Measurements from ENCODE around the gene UFL1.
"Not testable (repeated sequence)": the region's sequence is repeated elsewhere in the genome, so short reads cannot be mapped to it uniquely, and the experiment has no call there.

The UFL1 gene

GRCh38 chr6:96521644-96522464 is at the start of gene UFL1:
UFL1 (plus strand) TSS chr6:96521806; CDS start chr6:96521874, 68 bp downstream.
- DNase-seq: peak; percentile 92

DNA sequence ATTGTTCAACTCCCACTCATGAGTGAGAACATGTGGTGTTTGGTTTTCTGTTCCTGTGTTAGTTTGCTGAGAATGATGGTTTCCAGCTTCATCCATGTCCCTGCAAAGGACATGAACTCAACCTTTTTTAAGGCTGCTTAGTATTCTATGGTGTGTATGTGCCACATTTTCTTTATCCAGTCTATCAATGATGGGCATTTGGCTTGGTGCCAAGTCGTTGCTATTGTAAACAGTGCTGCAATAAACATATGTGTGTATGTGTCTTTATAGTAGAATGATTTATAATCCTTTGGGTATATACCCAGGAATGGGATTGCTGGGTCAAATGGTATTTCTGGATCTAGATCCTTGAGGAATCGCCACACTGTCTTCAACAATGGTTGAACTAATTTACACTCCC is 49.3 kb upstream of the UFL1 start:
- DNase-seq: not testable (repeated sequence)

- no peak for DNase-seq
Measured at GRCh38 chr6:96478695-96479094, 42.9 kb upstream of the UFL1 start.

DNA sequence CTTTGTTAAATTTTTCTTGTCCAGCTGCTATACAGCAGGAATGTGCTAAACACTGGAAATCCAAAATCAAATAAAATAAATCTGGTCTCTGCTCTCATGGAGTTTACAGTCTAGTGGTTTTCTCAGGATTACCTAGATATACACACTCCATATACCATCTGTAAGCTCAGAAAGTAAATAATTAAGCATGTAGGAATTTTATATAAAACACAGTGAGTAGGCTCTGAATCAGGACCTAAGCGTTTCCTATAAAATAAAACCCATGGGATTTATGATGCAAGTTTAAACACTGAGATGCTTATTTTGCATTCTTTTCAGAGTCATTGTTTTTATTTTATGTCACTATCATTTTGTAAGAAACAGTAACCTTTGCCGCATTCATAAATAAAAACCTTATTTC is 29.7 kb upstream of the UFL1 start:
- no peak for DNase-seq

GRCh38 chr6:96499781-96500180 is 21.8 kb upstream of the UFL1 start:
- no peak for DNase-seq

- DNase-seq: no peak
Measured at GRCh38 chr6:96502915-96503314, 18.7 kb upstream of the UFL1 start.

DNA sequence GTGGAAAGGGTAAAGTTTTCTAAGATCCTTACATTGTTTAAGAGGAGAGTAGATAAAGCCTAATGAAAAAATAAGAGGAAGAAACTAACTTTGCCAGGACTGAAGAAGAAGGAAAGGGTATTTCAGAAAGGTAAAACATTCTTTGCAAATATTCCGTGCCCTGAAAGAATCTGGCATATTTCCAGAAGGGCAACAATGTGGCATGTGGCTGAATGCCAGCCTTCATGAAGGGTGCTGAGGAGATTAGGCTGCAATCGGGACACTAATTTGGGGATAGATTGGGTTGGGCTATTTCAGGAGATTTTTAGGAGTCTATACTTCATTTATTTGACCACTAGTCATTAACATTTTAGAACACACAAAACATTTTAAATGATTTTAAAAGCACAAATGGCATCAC is 16.2 kb upstream of the UFL1 start:
- no peak for DNase-seq

DNA sequence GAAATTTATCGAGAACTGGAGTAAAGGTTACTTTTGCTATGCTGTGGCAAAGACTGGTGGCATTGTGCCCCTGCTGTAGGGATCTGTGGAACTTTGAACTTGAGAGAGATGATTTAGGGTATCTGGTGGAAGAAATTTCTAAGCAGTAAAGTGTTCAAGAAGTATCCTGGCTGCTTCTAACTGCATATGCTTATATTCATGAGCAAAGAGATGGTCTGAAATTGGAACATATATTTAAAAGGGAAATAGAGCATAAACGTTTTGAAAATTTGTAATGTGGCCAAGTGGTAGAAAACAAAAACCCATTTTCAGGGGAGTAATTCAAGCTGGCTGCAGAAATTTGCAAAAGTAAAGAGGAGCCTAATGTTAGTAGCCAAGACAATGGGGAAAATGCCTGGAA is 12.3 kb upstream of the UFL1 start:
- no peak for DNase-seq

DNA sequence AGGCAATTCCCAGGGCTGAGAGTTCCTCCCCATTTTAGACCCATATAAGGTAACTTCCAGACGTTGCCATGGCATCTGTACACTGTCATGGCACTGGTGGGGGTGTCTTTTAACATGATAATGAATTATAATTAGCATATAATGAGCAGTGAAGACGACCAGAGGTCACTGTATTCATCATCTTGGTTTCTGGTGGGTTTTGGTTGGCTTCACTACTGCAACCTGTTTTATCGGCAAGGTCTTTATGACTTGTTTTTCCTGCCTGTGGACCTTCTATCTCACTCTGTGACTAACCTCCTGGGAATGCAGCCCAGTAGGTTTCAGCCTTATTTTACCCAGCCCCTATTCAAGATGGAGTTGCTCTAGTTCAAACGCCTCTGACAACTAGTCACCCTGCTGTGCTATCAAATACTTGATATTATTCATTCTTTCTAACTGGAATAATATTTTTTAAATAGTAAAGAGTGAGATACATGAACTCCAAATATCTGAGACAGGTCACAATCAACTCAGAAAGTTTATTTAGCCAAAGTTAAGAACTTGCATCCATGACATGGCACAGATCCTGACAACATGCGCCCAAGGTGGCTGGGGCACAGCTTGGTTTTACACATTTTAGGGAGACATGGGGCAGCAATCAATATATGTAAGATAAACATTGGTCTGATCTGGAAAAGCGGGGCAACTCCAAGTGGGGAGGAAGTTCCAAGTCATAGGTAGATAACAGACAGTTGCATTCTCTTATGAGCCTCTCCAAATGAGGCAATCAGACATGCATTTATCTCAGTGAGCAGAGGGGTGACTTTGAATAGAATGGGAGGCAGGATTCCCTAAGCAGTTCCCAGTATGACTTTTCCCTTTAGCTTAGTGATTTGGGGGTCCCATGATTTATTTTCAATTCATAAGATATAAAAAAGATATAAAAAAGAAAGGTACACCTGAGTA is 1.2 kb upstream of the UFL1 start:
- no peak for DNase-seq

GRCh38 chr6:96521306-96521643 is 331 bp upstream of the UFL1 start:
- no peak for DNase-seq

DNA sequence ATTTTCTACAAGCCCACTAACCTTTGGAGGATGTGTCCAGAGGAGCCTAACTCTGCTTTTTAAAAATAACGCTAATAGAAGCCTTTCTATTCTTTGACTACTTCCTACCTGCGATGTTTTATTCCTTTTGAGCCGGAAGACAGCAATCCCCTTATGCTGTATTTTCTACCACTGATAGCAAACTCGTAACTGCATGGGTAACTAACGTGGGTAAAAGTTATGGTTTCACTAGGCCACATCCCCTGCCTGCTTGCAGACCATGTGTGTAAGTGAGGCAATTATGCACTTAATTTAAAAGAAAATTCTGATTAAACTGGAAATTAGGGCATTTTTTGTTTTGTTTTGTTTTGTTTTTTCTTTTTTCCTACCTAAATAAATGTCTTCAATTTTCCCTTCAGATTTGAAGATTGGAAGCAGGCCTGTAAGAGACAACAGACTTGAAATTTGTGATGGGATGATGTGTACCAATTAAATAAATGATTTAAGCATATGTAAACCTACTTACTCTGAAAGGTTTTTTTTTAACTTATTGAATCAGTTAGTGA is 931 bp downstream of the UFL1 start:
- DNase-seq: no peak

DNA sequence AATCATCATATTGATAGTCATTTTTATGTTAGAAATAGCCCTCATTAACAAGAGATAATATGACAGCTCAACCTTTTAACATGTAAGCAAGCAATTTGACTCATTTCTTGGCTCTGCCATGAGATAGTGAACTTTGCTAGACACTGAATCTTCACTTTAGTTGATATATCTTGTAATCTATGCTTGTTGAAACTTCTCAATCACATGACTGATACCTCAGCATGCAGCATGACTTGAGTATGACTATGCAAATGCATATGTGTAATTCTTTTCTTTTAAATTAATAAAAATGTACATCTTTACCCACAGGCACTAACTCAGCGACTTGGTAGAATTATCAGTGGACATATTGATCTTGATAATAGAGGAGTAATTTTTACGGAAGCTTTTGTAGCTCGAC is 6.6 kb downstream of the UFL1 start:
- no peak for DNase-seq

GRCh38 chr6:96532399-96532798 is 10.8 kb downstream of the UFL1 start:
- DNase-seq: peak; percentile 91

DNA sequence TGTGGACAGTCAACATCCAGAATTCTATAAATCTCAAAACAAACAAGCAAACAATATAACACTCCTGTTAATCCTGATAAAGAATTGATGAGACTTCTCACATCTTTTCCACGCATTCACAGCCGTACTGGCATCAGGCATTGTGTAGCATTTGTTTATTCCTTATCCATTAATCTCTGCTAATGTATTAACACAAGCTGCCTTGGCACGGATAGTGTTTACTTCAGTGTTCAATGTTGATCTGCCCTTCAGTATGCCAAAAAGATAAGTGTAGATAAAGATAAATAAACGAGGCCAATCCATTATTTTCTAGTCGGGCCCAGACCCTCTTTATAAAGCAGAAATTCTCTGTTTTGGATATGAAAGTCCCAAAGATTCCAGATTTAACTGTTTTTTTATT is 16.1 kb downstream of the UFL1 start:
- no peak for DNase-seq

- DNase-seq: no peak
Measured at GRCh38 chr6:96542702-96543101, 21.1 kb downstream of the UFL1 start.

DNA sequence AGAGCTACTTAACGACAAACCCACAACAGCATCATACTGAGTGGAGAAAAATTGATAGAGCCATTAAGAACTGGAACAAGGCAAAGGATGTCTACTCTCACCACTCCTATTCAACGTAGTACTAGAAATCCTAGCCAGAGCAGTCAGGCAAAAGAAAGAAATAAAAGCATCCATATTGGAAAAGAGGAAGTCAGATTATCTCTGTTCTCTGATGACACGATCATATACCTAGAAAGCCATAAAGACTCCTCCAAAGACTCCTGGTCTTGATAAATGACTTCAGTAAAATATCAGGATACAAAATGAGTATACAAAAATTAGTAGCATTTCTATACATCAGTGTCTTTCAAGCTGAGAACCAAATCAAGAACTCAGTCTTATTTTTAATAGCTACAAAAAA is 24.3 kb downstream of the UFL1 start:
- peak; percentile 11 for DNase-seq

DNA sequence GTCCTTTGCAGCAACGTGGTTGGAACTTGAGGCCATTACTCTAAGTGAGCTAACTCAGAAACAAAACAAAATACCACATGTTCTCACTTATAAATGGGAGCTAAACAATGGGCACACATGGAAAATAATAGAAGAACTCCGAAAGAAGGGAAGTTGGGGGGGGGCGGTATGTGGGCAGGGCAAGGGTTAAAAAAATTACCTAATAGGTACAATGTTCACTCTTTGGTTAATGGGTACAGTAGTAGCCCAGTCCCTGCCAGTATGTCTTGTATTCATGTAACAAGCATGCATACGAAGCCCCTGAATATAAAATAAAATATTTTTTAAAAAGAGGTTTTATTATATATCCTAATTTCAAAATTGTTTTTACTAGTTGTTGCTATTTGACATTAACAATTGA is 26.0 kb downstream of the UFL1 start:
- DNase-seq: no peak

DNA sequence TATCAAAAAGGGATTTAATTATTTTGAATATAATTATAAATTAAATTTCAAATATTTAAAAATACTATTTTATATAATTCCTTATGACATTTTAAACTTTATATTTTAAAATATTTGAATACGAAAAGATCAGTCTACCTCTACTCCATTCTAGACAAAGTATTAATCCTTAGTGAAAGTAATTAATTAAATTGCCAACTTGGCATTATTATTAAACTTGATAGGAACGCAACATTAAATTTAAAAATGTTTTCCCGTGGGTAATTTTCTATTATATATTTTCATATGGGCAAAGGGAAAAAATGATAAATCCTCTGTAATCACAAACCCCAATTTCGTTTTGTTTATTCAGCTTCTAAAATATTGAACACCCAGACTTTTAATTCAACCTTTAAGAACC is 33.0 kb downstream of the UFL1 start:
- DNase-seq: no peak

GRCh38 chr6:96559740-96560139 is 38.1 kb downstream of the UFL1 start:
- not testable (repeated sequence) for DNase-seq

DNA sequence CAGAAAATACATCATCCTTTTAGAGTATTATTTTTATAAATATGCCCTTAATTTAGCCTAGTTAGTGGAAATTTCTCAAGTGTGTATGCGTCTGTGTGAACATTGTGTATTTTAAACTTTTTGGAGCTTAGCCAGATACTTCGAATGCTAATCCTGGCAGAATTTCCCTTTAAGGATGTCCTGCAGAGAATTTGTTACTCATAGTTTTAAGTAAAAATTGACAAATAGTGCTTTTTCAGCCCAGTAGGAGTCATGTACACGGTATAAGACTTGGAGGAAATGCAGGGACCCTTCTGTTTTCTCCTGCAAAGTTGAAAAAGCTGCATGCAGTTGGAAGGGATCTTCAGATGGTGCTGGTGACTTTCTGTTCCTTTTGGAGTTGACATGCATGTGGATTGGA is 41.3 kb downstream of the UFL1 start, which contains the start of gene FHL5:
Gene FHL5 (plus strand): TSS at position 243 of the 400 bp plus-strand sequence. CDS start 40,486 bp downstream, outside the sequence.
- no peak for DNase-seq

DNA sequence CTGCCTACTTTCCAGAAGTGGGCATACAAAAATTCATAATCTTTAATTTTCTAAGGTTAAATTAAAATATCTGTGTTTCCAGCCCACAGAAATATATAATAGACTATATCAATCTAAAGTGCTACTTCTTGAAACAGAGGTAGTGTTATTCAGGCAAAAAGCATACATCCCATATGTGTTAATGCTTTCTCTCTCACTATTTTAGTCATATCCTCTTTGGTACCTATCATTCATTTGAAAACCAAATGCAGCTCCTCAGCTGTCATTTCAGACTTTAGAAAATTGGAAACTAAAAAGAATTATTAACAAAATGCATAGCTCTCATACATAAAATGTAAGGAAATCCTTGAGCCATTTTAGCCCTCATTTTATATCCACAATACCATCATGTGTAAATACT is 42.2 kb downstream of the UFL1 start:
- DNase-seq: no peak

DNA sequence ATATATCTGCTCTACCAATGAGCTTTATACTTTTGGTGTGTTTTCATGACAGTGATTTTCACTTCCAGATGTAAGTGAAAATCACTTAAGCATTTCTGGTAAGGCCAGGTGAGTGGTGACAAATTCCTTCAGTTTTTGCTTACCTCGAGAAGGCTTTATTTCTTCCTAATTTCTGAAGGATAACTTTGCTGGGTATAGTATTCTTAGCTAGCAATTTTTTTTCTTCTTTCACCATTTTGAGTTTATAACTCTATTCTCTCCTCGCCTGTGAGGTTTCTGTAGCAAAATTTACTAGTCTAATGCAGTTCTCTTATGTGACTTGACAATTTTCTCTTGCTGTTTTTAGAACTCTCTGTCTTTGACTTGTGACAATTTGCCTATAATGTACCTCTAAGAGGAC is 48.4 kb downstream of the UFL1 start:
- DNase-seq: no peak

DNA sequence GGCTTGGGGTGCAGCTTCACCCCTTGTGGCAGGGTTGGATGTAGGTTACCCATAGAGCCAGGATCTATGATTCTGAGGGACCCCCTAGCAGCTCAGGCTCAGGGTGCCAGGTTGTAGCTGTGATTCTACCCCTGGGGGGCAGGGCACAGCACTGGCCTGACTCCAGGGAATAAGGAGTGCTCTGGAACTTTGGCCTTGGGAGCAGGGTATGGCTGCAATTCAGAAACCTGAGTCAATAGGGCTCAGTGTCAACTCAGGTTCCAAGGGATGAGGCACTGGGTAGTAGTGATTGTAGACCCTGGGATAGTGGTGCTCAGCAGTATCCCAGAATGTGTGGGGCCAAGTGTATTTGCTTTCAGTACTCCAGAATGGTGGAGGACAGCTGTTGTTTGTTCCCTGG is 49.9 kb downstream of the UFL1 start:
- no peak for DNase-seq

DNA sequence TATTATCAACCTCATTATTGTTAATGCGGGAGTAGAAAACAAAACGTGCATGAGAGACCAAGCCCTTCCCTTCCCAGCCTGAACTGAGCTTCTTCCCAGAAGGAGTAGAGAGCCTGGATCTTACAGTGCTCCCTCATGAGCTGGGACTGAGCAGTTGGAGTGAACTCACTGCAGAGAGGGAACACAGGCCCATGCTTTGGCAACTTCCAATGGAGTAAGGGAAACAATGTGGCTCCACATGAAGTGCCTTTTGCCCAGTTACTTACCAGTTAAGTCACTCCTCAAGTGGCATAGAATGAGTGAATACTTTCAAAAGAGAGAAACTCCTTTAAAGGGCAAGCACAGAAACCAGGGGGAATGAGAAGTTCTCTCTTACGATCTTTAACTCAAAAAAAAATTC is 53.8 kb downstream of the UFL1 start:
- no peak for DNase-seq

All from MV-4-11 (cell line).